GM21619 (cell line): ENCODE results near the gene RSPRY1.

Experiments used
- ATAC-seq: cut with Tn5 transposase; IDR thresholded peaks from one replicate; pipeline ENCODE4 v1.9.1; 2021; ENCODE audit not compliant: unreplicated experiment

RSPRY1 gene

DNA sequence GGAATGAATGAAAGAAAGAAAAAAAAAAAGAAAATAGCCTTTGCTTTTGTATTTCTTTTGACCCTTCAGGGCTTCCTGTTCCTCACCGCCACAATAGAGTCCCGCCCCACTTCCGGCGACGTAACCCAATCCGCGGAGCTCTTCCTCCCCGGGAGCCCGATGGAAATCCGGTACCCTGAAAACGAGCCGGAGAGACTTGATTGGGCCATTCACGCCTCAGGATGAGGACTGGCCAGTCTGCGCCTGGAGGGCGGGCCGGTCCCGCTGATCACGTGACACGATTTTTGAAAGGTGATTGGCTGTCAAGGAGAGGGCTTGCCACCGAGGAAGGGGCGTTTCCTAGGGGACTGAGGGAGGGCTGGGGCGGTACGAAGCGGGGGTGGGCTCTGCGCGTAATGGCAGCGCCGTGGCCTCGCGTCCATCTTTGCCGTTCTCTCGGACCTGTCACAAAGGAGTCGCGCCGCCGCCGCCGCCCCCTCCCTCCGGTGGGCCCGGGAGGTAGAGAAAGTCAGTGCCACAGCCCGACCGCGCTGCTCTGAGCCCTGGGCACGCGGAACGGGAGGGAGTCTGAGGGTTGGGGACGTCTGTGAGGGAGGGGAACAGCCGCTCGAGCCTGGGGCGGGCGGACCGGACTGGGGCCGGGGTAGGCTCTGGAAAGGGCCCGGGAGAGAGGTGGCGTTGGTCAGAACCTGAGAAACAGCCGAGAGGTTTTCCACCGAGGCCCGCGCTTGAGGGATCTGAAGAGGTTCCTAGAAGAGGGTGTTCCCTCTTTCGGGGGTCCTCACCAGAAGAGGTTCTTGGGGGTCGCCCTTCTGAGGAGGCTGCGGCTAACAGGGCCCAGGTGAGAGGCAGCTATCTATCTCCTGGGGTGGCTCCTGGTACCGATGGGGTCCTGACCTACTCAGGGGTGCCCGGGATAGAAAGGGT, at the start of gene RSPRY1, which contains the start of gene PSME3IP1:
RSPRY1 (plus strand) TSS at position 385 of the 927 bp plus-strand sequence. CDS start 18,330 bp downstream, outside the sequence.
PSME3IP1 (minus strand) TSS at position 95 of the 927 bp plus-strand sequence. CDS start 12,185 bp downstream, outside the sequence.
- ATAC-seq = peak; percentile 84

DNA sequence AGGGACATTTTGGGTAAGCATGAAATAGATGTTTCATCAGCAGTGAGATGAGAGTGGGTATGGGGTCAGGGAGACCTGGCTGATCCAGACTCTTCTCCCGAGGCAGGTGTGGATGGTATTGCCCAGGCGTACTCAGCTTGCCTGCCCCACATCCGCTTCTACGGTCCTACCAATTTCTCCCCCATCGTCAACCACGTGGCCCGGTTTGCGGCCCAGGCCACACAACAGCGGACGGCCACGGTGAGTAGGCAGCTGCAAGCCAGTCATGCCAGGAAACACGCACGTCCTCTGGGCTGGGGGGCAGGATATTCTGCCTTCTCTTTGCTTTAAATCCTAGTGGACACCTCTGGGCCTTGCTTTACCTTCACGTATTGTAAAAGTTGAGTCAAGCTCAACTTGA, 49.1 kb upstream of the RSPRY1 start:
- no peak for ATAC-seq

DNA sequence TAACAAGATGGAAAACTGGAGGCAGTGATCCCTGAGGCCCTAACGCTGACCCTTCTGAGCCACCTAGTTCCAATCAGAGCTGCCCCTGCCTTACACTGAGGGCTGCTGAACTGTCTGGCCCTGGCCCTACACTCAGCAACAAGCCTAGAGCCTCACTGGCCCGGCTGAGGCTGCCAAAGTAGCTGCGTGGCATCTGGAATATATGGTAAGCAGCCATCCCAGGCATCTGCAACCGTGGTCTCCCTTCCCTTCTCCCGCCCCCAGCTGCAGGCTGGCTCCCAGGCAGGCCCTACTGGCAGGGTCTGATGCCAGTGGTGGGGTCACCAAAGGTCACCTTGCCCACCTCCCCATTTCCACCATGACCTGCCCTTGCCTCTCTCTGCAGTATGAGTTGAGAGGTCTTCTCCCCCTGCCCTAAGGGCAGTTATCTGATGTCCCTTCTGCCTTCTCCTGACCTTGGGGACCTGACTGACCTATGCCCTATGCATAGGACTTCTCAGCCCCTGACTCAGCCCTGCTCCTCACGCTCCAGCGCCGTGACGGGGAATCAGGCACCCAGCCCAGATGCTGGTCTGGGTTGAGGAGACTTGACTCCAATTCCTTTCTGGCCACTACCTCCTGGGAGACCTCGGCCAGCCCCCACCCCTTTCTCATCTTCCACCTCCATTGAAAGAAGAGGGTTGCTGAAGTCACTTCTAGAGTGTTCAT, 48.4 kb upstream of the RSPRY1 start:
- ATAC-seq = no peak

DNA sequence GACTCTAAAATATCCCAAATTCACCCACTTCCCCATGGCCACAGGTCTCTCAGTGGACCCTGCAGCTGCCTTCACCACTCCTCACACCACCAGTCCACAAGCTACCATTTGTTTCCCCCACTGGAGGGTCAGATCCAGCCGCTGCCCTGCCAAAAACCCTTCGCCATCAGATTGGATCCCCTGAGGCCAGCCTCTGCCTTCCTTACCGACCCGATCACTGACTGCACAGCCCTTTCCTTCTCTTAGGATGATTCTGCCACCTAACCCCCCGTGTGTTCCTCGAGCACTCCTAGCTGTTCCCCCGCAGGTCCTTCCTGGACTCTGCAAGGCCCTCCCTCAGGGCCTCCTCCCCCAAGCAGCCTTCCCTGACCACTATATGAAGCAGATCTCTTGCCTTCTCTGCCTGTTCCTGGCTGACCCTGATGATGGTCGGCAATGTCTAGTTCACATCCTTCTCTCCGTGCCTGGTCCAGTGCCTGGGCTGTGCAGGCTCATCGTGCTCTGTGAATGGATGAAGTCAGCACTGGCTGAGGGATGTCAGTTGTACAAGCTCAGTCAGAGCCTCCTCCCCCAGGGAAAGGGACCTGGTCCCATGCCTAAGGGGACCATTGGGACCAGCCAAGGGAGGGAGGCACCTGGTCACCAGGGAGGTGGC, 47.7 kb upstream of the RSPRY1 start:
- ATAC-seq = no peak

DNA sequence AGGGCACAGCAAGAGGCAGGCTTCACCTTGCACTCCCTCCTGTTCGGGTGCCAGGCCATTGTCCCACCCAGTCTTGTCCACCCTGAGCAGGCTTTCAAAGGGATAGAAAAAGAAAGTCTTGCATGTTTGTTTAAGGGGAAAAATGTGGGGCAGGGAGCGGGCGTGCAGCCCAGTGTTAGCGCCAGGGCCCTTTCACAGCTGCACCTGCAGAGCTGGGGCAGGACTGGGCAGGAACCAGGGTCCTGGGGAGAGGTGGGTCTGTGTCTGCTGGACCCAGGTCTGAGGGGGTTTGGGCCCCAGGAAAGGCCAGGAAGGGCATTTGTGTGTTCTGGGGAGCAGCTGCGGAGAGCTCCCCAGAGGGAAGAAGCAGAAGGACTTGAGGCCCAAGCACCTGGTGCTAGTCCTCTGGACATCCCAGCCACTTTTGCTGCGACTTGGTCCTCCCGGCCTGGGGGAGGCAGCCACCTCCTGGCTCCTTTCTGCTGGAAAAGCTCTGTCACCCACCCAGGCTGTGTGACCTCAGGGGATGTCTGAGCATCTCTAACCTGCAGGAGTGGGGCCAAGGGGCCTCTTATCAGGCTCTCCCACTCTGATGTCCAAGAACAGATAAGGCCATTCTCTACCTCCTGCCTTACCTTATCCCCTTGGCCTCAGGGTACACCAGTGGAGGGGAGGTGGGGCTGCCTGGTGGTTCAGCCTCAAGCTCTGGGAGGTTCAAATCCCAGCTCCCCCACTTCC, 45.0 kb upstream of the RSPRY1 start:
- no peak for ATAC-seq

DNA sequence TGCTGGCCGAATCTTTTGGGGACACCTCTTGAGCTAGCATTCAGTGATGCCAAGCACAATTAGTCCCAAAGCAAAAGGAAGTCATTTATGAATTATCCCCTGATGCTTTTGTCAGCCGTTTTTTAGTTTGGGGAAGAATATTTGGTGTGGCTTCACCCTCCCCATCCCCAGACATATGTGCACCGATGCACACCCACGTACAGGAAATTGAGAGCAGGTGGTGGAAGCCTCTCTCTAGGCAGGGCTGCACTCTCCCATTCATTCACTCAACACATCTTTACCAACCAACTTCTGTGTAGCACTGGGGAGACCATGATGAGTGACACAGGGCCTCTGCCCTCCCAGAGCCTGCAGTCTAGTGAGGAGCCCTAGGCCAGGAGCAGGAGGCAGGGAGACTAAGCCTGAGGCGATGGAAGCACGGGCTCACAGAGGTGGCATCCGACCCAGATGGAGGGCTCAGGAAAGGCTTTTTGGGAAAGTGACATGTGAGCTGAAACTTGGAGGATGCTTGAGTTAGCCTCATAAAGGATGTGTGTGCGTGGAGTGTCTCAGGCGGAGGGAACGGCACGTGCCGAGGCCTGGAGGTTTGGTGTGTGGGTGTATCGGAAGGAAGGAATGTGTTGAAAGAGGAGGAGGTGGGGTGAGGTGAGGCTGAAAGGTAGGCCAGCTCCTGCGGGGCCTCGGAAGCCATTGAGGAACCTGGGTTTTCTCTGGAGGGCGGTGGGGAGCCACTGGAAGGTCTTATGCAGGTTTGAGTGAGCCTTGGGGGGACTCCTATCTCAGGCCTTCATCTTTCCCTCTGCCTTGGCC, 44.1 kb upstream of the RSPRY1 start:
- ATAC-seq = no peak

DNA sequence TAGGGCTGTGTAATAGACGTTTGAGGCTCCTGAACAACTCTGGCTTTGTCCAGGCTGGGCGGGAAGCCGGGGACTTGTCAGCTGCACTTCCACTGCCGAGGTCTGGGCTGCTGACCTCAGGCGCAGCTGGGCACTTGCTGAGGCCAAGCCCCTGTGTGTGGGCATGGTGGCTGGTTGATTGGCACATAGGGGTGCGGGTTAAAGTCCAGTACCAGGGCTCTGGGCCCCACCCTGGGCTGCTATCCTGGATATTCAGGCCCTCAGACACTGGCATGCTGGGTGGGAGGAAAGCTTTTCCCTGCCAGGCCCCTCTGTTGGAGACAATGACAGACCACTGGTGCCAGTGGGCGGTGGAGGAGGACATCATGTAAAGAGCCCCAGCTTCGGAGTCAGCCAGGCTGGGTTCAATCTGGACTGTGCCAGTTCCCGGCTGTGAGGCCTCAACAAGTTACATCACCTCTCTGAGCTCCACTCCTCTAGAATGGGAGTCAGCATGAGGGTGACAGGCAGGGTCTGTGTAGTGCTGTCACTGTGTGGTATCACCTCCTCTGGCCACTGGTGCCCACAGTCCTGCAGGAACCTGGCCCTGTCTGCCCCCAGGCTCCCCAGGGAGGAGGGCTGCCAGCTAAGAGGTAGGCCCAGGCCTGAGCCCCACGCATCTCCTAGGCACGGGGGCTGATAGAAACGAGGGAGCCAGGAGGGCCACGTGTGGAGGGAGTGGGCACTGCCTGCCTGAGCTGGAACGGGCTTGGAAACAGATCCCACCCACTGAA, 42.8 kb upstream of the RSPRY1 start:
- ATAC-seq = no peak

DNA sequence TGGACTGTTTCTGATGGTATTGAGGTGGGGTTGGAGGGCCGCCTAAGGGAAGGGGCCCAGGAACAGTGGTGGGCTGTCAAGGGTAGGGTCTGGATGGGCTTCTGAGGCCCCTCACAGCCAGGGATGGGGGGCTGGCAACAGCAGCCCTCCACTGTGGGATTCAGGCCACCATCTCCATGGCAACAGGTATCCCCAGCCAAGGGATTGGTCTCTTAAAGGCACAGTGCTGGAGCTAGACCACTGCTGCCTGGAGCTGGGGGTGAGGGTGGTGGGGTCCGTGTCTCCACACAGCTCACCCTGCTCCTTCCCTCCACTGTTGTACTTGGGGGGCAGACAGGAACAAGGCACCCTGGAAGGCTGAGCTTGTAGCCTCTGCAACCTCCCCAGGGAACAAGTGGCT, 42.1 kb upstream of the RSPRY1 start:
- no peak for ATAC-seq

DNA sequence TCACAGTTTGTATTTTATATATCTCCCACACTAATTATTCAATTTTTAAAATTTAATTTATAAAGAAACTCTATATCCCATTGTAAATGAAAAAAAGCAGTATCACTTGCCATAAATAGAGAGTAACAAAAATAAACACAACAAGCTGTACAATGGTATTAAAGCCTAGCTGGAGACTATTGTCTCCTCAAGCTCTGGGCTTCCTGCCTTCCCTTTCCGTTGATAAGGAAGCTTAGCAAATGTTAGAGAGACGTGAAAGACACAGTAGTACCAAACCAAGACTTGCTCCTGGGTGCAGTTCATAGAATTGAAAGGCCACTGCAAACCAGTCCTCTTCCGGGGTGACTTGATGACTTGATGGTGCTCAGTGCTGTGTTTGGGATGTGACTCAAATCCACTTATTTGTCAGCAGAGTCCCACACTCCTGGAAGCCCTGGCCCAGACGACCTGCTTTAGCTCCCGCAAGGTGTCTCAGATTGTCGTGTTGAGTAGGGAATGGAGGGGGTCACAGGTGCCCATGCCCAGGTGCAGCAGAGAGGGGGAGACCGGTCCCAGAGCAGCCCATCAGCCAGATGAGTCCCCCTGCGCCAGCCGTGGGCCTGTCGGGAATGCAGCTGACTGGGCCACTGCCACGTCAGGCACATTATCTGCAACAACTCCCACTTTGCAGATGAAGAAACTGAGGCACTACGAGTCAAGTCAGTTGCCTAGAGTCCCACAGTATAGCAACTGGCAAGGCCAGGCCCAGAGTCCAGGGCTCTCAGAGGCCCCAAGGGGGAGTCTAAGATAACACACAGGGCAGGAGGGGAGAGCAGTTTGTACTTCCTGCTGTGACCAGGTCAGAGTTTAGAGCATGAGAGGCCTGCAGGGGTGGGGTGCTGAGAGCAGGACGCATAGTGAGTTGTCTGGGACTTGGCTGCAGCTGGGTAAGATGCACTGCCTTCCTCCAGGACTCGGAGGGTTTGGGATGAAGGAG, 40.8 kb upstream of the RSPRY1 start:
- ATAC-seq = no peak

DNA sequence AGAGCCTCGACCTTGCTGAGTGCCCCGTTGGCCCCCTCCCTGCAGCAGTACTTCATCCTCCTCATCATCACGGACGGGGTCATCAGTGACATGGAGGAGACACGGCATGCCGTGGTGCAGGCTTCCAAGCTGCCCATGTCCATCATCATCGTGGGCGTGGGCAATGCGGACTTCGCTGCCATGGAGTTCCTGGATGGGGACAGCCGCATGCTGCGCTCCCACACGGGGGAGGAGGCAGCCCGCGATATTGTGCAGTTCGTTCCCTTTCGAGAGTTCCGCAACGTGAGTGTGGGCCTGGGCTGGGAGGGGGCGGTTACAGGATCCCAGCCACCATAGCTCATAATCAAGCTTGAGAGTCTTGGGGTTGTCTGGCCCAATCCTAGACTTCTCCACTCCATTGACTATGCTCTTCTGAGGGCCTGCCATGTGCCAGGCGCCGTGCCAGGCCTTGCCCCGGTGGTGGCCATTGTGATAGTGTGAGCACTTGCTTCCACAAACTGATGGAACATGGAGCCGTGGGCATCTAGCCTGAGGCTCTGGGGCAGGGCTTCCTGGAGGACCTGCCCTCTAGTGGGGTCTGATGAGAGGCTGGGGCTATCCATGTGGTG, 40.0 kb upstream of the RSPRY1 start:
- ATAC-seq = no peak

DNA sequence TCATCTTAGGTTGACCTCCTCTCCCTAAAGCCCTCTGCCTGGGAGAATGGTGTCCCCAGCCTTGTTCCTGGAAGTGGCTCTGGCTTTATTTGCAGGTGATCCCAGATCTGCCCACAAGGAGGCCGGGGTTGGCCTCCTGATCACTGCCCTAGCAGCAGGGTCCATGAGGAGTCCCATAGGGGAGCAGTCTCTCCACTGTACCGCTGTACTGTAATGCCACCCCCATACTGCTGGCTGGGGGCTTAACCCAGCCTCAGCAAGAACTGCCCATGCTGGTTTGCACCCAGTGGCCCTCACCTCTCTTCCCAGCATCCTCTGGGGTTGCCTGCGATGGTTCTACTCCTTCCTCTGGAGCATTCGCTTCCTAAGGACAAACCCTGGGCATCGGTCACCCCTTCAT, 39.4 kb upstream of the RSPRY1 start:
- no peak for ATAC-seq

DNA sequence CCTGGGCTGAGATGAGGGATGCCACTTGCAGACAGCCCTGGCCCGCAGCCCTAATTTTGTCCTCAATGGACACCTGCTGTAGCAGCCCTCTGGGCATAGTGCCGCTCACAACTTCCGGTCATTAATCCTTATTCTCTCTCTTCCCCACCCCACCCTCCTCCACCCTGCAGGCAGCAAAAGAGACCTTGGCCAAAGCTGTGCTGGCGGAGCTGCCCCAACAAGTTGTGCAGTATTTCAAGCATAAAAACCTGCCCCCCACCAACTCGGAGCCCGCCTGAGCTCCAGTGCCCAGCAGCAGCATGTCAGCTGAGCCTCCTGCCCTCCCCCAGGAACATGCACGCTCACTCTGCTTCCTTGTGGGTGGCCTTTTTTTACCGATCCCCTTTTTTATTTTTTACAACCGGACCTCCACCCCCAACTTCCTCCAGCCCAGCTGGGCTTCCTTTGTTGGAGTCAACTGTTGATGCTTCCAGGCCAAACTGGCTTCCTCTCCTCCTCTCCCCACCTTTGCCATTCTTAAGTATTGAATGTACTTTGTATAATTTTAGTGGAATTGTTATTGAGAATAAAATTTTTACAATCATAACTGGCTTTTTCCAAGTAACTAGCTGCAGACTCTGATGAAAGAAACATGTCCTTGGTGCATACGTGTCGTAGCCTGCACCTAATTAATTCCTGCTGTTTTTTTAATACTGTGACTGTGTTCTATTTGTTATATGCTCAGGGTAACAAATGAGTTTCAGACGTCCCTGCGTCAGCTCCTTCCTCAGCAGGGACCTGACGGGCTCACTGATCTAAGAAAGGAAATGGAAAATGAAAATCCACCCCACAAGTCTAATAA, 38.5 kb upstream of the RSPRY1 start:
- ATAC-seq = no peak

DNA sequence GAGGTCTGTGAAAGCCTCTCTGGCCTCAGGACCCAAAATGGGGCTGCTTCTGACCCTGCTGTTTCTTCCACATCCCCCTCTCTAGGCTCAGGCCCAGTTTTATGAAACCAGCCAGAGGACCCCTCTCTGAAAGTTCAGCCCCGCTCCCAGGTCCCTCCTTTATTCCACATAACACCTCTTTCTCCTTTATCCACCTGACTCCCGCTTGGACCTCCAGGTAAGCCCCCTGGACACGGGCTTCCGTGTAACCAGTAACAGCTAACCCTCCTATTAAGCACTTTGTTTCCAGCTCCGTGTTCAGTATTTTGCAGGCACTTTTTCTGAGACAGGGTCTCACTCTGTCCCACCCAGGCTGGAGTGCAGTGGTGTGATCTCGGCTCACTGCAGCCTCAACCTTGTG, 37.6 kb upstream of the RSPRY1 start:
- no peak for ATAC-seq

DNA sequence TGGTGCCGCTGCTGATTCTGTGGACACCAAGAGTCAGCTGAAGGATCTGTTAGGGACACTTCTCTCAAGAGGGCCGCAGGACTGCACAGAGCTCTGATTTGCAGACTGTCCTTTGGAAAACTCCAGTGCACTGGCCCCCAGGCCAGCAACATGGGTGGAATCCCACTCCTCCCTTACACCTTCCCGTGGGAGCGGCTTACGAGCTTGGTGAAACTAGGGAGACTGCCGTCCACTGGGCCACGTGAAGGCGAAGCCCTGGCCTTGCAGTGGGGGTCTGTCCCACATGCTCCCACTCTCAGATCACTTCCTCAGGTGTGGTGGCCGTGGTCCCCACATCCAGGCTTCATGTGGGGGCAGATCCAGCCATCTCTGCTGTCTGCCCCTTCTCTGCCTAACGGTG, 36.7 kb upstream of the RSPRY1 start:
- ATAC-seq = no peak

DNA sequence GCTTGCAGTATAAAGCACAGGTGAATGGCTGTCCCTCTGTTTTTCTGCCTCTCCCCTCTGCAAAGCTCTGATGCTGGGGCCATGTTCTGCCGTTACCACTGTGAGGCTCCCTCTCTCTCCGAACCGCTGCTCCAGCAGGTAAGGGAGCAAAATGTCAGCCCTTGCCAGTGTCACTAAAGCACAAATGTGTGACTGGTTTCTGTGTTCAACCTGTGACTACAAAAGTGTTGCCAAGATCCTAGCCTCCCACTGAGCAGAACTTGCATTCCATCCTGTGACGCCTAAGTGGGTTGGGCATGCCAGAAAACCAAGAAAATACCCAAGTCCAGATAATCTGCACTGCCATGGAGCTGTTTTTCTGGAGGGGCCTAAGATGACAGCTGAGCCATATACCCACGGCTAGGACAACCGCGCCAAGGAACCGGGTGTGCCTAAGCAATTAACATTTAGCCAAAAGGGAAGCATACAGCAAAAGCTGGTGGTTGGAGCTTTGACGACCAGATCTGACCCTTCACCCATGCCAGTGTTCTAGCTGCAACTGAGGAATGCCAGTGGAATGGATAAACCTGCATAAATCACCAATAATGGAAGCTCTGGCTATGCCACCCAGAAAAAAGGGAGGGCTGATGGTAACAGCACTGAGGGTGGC, 35.3 kb upstream of the RSPRY1 start:
- no peak for ATAC-seq

DNA sequence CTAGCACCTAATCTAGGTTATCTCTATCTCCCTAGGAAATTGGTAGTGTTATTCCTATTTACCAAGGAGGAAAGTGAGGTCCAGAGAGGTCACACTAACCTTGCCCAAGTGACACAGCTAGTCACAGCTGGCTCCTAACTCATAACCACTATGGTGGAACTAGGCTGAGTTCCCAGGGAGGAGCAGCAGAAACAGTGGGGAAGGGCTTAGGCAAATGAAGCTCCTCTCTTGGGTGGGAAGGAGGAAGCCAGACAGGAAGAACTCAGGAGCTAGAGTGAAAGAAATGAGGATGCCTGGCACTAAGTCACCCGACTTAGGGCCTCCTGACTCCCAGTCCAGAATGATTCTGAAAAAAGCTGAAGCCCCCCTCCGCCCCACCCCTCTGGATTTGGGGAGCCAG, 34.8 kb upstream of the RSPRY1 start:
- no peak for ATAC-seq
